Pancreas (tissue), 10 donors: ENCODE data around the gene DLST. TPM values are rescaled to one million over a fixed set of nuclear protein-coding genes. Genes with fewer than 3 reads are reported as not detected.

Experiments
- ATAC-seq, 4 donors: fragments of 200-7000 bp; cut with Tn5 transposase; one replicate each; pipeline versions ENCODE4 v1.8.0 to v1.9.1; 2020; ENCODE audit warnings: mild to moderate bottlenecking in 4 of 4, moderate library complexity in 4 of 4
- DNase-seq, 6 donors: peaks; one replicate each; pipeline ENCODE4 v3.0.0-alpha.2; 2020
- FAIRE-seq: peaks from 2 replicates; lab custom pipeline; 2012; peaks lifted over from hg19 to GRCh38; lab: Jason Lieb, UNC
- H3K27ac ChIP-seq, 4 donors: fragments of 200-600 bp; sonication (generic); 1 replicate in 3 of 4; 2 replicates in 1 of 4; pipeline versions ENCODE4 v1.5.0 to v1.8.0; 2020
- H3K27me3 ChIP-seq, 4 donors: fragments of 200-600 bp; one replicate each; pipeline ENCODE4 v1.8.0; 2021
- H3K36me3 ChIP-seq, 3 donors: fragments of 200-600 bp; sonication (generic) in 1 of 3; one replicate each; pipeline versions ENCODE4 v1.5.0 to v1.8.0; 2020 to 2021
- H3K4me1 ChIP-seq, 3 donors: fragments of 200-600 bp; one replicate each; pipeline ENCODE4 v1.8.0; 2021
- H3K4me3 ChIP-seq, 4 donors: fragments of 200-600 bp; sonication (generic) in 2 of 4; one replicate each; pipeline versions ENCODE4 v1.5.0 to v1.8.0; 2020 to 2021
- H3K9me3 ChIP-seq, 4 donors: fragments of 200-600 bp; one replicate each; pipeline ENCODE4 v1.8.0; 2021
- WGBS, 2 donors: extraction: QIAGEN DNeasy Blood & Tissue Kit; methylation state at CpG; one replicate each; pipeline ENCODE4 v1.1.7; 2013; 5-methylcytosine and 5-hydroxymethylcytosine counted together
- intact Hi-C, 3 donors: fragments of 100-400 bp; cut with DNase I; formaldehyde crosslinking; loops; one replicate each; pipeline versions ENCODE4 v1.11.1 to v1.14.2; 2022
- polyA plus RNA-seq, 2 donors: library from polyadenylated mRNA; stranded (reverse); fragments of 200-250 nt; gene quantifications; one replicate each; pipeline ENCODE4 v1.2.3, GENCODE V29; 2013
- total RNA-seq, 6 donors: library from RNA; stranded (reverse); fragmentation: NEBNext Ultra II Directional in 4 of 6; extraction: Animal tissue kit (Norgen Biotek cat#: 25700) in 4 of 6; gene quantifications; one replicate each; pipeline versions ENCODE4 v1.2.1 to v1.2.4, GENCODE V29; 2021 to 2023
- TF ChIP-seq, protein P1 (sequence below), 4 donors: fragments of 200-600 bp; sonication (generic) in 3 of 4; IDR thresholded peaks; one replicate each; pipeline versions ENCODE4 v1.5.0 to v1.8.0; 2021; ENCODE audit warnings: antibody characterized with exemption in 4 of 4
- donor health status: healthy with polysubstance abuse.
- donor health status: DM: no; HTN: no; CAD: no; lungs with moderate emphysema.
- donor health status: DM: no; HTN: no; CAD: no.
- donor health status: control.
- donor health status: control.
- donor health status: Bipolar disorder and iron deficiency.
- donor health status: DM: yes; HTN: yes; CAD: no.
- donor health status: DM: no; HTN: no; CAD: no.
- donor health status: DM: no; HTN: no; CAD: no.
- donor health status: DM: yes; HTN: yes; CAD: no.

Gene DLST
- total and polyA plus RNA-seq, 8 donors, result 22.8 to 46.0 (median 38.6) TPM

DNA sequence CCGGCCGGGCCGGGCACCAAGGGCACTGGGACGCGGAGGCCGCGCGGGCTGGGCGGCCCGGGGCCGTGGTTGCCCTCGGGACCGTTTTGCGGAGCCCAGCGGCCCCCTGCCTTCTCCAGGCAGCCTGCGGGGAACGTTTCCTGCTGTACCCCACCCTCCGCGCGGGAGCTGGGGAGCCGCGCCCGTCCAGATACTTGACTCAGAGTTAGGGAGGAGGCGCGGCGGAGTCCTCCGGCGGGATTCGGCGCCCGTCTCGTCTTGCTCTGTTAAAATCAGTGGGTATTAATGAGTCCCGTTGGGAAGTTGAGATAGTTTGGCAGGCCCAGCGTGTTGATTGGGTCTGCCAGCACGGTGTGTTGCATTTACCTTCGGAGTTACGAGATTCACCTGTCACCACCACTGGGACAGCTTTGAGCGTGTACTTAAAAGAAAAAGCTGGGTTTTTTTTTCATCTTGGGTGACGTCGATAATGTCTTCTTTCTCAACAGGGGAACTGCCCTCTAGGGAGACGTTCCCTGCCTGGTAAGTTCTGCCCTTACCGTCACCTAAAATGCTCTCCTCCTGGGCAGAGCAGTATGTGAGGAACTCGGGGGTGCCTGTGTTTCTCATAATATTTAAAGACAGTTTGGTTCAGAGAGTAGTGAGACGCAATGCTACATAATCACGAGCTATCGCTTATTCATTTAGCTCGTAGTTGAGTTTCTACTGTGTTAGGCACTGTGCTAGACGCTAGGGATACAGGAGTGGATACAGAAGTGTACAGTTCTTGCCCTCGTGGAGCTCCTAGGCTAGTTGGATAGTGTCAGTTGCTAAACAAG, 596 bp downstream of the DLST start:
- FAIRE-seq, result no peak
- DNase-seq, result peak in 3 of 6 donors; percentile 20 to 76 (median 28)
- peak overlapping the region; percentile 81 to 98 (median 96) for H3K4me3 ChIP-seq
- peak overlapping the region; percentile 3 to 89 (median 82) for H3K27ac ChIP-seq
- no peaks in the 10 kb centered on the region for H3K9me3 ChIP-seq
- peak; percentile 51 to 68 (median 60) for ATAC-seq
- TF ChIP-seq, protein P1, sequence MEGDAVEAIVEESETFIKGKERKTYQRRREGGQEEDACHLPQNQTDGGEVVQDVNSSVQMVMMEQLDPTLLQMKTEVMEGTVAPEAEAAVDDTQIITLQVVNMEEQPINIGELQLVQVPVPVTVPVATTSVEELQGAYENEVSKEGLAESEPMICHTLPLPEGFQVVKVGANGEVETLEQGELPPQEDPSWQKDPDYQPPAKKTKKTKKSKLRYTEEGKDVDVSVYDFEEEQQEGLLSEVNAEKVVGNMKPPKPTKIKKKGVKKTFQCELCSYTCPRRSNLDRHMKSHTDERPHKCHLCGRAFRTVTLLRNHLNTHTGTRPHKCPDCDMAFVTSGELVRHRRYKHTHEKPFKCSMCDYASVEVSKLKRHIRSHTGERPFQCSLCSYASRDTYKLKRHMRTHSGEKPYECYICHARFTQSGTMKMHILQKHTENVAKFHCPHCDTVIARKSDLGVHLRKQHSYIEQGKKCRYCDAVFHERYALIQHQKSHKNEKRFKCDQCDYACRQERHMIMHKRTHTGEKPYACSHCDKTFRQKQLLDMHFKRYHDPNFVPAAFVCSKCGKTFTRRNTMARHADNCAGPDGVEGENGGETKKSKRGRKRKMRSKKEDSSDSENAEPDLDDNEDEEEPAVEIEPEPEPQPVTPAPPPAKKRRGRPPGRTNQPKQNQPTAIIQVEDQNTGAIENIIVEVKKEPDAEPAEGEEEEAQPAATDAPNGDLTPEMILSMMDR (IDR thresholded peaks at IDR 0.05), result no peak
- H3K4me1 ChIP-seq, result peaks cover 19 to 23% (median 20%) of the 10 kb centered on the region in 3 donors
- 1% methylated on average over 44 to 49 of the region's 49 CpGs for WGBS, 2 donors
- no peaks in the 10 kb centered on the region for H3K27me3 ChIP-seq
- peaks cover 0 to 5% (median 0%) of the 10 kb centered on the region in 3 donors for H3K36me3 ChIP-seq
- intact Hi-C loops, result no loop called here

DNA sequence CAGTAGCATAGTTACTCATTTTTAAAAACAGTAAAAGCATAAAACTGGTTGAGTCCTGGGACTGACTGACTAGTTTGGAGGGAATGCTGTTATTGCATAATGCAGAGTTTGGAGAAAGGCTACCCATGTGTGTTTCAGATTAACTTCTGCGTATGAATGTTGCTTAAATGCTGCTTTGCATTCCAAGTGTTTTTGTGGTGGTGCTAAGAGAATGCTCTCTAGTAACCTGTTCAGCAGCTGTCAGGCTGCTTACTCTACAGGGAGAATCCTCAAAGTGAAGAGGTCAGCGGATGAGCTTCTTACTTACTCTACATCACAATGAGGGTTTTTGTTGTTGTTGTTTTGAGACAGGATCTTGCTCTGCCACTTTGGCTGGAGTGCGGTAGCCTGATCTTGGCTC, 4.3 kb downstream of the DLST start:
- WGBS, 2 donors, result 76 to 83% methylated on average over 3 of the region's 3 CpGs
- peaks cover 15 to 22% (median 20%) of the 10 kb centered on the region in 3 donors for H3K4me1 ChIP-seq
- no peak overlapping the region for H3K4me3 ChIP-seq
- no peaks in the 10 kb centered on the region for H3K27me3 ChIP-seq
- ATAC-seq (no peak), FAIRE-seq (no peak), DNase-seq (no peak)
- TF ChIP-seq, protein P1 (IDR thresholded peaks at IDR 0.05), result no peak
- no peaks in the 10 kb centered on the region for H3K9me3 ChIP-seq
- peaks cover 0 to 15% (median 4%) of the 10 kb centered on the region in 3 donors for H3K36me3 ChIP-seq
- intact Hi-C loops, result no loop called here
- no peak overlapping the region for H3K27ac ChIP-seq

DNA sequence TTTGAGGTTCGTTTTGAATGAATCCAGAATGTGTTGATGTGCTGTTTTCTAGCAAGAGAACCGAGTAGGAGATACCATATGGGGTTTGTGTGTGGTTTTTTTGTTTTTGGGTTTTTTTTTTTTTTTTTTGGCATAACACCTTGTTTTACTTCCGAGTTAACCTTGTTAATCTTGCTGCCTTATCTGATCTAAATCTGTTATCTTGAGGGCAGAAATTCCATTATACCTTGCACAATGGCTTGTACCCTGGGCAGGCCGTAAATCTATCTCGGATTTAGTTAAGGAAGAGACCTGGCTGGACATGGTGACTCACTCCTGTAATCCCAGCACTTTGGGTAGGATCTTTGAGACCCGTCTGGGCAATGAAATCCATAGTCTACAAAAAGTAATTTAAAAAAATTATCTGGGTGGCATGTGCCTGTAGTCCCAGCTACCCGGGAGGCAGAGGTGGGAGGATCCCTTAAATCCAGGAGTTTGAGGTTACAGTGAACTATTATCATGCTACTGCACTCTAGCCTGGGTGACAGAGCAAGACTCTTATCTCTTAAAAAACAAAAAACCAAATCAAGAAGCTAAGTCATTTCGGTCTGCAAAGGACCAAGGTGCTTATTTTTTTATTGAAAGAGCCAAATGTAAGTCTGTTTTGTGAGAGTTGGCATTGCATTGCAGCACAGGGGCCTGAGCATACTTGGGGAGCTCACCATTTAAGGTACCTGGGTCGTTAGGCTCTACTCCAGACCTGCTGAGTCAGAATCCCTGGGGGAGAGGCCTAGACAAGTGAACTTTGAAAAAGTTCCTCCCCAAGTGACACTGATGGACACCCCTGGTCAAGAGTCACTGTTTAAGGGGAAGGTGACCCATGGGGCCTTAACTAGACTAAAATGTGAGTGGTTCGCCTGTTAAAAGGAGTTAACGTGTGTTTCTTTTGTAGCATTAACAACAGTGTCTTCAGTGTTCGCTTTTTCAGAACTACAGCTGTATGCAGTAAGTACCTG, 6.7 kb downstream of the DLST start:
- ATAC-seq (peak; percentile 56 to 82 (median 65)), DNase-seq (no peak), FAIRE-seq (no peak)
- Histone ChIP-seq H3K36me3 (peaks cover 0 to 39% (median 15%) of the 10 kb centered on the region in 3 donors), H3K4me1 (peaks cover 7 to 13% (median 12%) of the 10 kb centered on the region in 3 donors), H3K27ac (peak overlapping the region in 3 of 4 donors; percentile 9 to 48 (median 28)), H3K9me3 (no peaks in the 10 kb centered on the region), H3K27me3 (no peaks in the 10 kb centered on the region), H3K4me3 (no peak overlapping the region)
- 53 to 57% methylated on average over 12 of the region's 12 CpGs for WGBS, 2 donors
- intact Hi-C loops, result no loop called here
- TF ChIP-seq, protein P1 (IDR thresholded peaks at IDR 0.05), result no peak

DNA sequence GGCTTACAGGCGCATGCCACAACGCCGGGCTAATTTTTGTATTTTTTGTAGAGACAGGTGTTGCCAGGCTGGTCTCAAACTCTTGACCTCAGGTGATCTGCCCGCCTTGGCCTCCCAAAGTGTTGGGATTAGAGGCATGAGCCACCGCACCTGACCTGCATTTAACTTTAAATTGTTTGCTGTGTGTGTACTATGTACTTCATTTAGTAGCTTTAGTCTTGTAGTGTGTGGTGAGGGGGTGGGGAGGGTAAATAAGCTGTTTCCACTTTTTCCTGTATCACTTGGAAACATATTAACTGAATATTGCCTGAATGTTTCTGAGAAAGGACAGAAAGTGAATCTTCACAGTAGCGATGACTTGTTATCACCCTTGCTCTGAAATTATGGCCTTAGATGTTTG, 8.5 kb downstream of the DLST start:
- Histone ChIP-seq H3K4me1 (peaks cover 0 to 3% (median 0%) of the 10 kb centered on the region in 3 donors), H3K4me3 (no peak overlapping the region), H3K36me3 (peaks cover 0 to 57% (median 21%) of the 10 kb centered on the region in 3 donors), H3K27me3 (no peaks in the 10 kb centered on the region), H3K9me3 (no peaks in the 10 kb centered on the region), H3K27ac (no peak overlapping the region)
- ATAC-seq (no peak), DNase-seq (no peak), FAIRE-seq (no peak)
- TF ChIP-seq, protein P1 (IDR thresholded peaks at IDR 0.05), result no peak
- intact Hi-C loops, result no loop called here
- WGBS, 2 donors, result 93 to 95% methylated on average over 6 of the region's 6 CpGs
